ENCODE measurements around the gene KIF26B. TPM values are rescaled to one million over a fixed set of nuclear protein-coding genes. Genes with fewer than 3 reads are reported as not detected.

Gene KIF26B
- total and polyA plus RNA-seq, 2 of the 4 experiments (the other 2 are of a cell fraction), result 0.53 to 0.54 TPM

DNA sequence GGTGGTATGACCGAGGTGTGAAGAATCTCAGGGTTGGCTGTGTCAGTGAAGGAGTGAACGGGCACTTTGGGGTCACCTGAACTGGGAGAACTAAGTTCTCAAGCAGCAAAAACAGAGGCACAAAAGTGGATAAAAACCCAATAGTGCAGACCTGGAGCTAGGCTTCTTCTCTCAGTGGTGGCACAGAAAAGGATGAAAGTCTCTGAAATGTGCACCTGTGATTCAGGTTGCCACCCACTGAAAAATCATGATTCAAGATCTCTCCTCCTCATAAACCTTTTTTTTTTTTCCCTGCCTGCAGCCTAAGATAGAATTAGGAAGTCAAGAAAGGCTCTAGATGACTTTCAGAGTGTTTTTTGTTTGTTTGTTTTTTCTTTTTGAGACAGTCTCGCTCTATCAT is 304.8 kb downstream of the KIF26B start:
- Histone ChIP-seq H2BK120ac (ENCODE audit: low read depth, low read length) (no peak overlapping the region), H2BK20ac (ENCODE audit: low read depth, low read length) (no peak overlapping the region), H3K4me2 (ENCODE audit: low read depth, low read length) (no peak overlapping the region), H3K9me3 (ENCODE audit: control insufficient read depth, insufficient read depth, low read length) (no peaks in the 10 kb centered on the region), H3K27me3 (ENCODE audit: control insufficient read depth, insufficient read depth, low read length) (no peaks in the 10 kb centered on the region; the same call in 1 of the 2 replicates), H3K18ac (ENCODE audit: low read depth, low read length) (no peak overlapping the region), H4K20me1 (ENCODE audit: insufficient read depth, low read length) (no peaks in the 10 kb centered on the region), H3K14ac (replicated peaks; ENCODE audit: low read depth, low read length) (no peak overlapping the region), H3K9ac (ENCODE audit: low read depth, low read length) (no peak overlapping the region), H4K8ac (ENCODE audit: low read depth in 2 of 2, low read length in 2 of 2) (no peak overlapping the region), H2BK5ac (ENCODE audit: low read depth, low read length, poor library complexity, severe bottlenecking) (no peak overlapping the region), H3K4ac (ENCODE audit: low read depth, low read length) (no peak overlapping the region), H3K36me3 (ENCODE audit: control insufficient read depth, insufficient read depth, low read length) (peaks cover 3% of the 10 kb centered on the region; the same call in 1 of the 2 replicates), H4K91ac (ENCODE audit: insufficient read depth, low read depth, low read length) (no peak overlapping the region), H3K4me3 (ENCODE audit: insufficient read depth, low read depth, low read length) (no peak overlapping the region), H2AK9ac (replicated peaks; ENCODE audit: low read depth, low read length, poor library complexity) (no peak overlapping the region), H3K9me1 (ENCODE audit: insufficient read depth, low read length) (0 out of 2 replicates have a peak, but pooled peaks cover 4% of the 10 kb centered on the region), H2AK5ac (ENCODE audit: low read depth, low read length) (no peak overlapping the region), H3K79me1 (ENCODE audit: low read depth in 1 of 2, low read length in 2 of 2) (no peaks in the 10 kb centered on the region), H4K5ac (ENCODE audit: low read depth, low read length) (no peak overlapping the region), H2AFZ (replicated peaks; ENCODE audit: low read length, poor library complexity) (no peak overlapping the region), H3K23ac (ENCODE audit: low read depth, low read length) (no peak overlapping the region), H3K4me1 (ENCODE audit: control insufficient read depth, insufficient read depth, low read length) (no peaks in the 10 kb centered on the region), H3K56ac (ENCODE audit: extremely low read depth, insufficient read depth, low read length) (no peak overlapping the region), H2BK15ac (ENCODE audit: low read depth, low read length) (no peak overlapping the region), H3K27ac (ENCODE audit: insufficient read depth, low read length) (no peak overlapping the region)
- CTCF ChIA-PET, result no interaction called here
- no TSS peak for BruUV-seq (replicated peaks)
- DNase-seq (no peak), ATAC-seq (ENCODE audit: low read depth) (no peak)
- TF ChIP-seq RCOR1 (IDR thresholded peaks at IDR 0.05; ENCODE audit: insufficient replicate concordance, low read length) (no peak), SMC3 (IDR thresholded peaks at IDR 0.05; ENCODE audit: low read depth, low read length) (no peak)
- dilution Hi-C loops (cut with HindIII; ENCODE audit: low sequenced_read_pairs, unreplicated experiment), result no loop called here
- 80% methylated on average over 1 of the region's 3 CpGs; no CpG with 5 or more reads in 1 of the 2 experiments for WGBS, 2 experiments (ENCODE audit: extremely low coverage in 2 of 2, insufficient read length in 1 of 2)
- POLR2A ChIA-PET (ENCODE audit: unreplicated experiment), result no interaction called here
- in situ Hi-C loops (cut with MboI; ENCODE audit: low sequenced_read_pairs), result no loop called here
- intact Hi-C loops (cut with micrococcal nuclease), result loop anchor here (10.0 kb wide), 1 partner anchor 1535 kb away; no protein-coding TSS in a partner anchor

Data from IMR-90 (cell line).